Neutrophil (primary cell): Measurements from ENCODE around the gene NUB1.

ENCODE experiments used
- H3K27ac ChIP-seq: fragments of 200-600 bp; sonication (generic); 2 replicates; pipeline ENCODE4 v1.5.1; 2016; ENCODE audit warnings: mild to moderate bottlenecking, moderate library complexity
- H3K27me3 ChIP-seq: fragments of 200-600 bp; sonication (generic); 2 replicates; pipeline ENCODE4 v1.6.0; 2016; ENCODE audit warnings: mild to moderate bottlenecking
- H3K36me3 ChIP-seq: fragments of 200-600 bp; sonication (generic); 2 replicates; pipeline ENCODE4 v1.5.1; 2017
- H3K4me1 ChIP-seq, 2 experiments: fragments of 200-600 bp in 1 of 2; sonication (generic) in 1 of 2; 1 replicate in 1 of 2; 2 replicates in 1 of 2; pipeline versions ENCODE4 v1.5.1 to v1.6.1; 2013 to 2016; ENCODE audit warnings: low read depth in 1 of 2, low read length in 1 of 2, mild to moderate bottlenecking in 1 of 2, moderate library complexity in 1 of 2; ENCODE audit not compliant: control insufficient read depth in 1 of 2, insufficient read depth in 1 of 2
- H3K4me3 ChIP-seq, 2 experiments: fragments of 200-600 bp in 1 of 2; sonication (generic) in 1 of 2; 1 replicate in 1 of 2; 2 replicates in 1 of 2; pipeline ENCODE4 v1.5.1; 2013 to 2016; ENCODE audit warnings: low read depth in 1 of 2, low read length in 1 of 2, mild to moderate bottlenecking in 1 of 2, moderate library complexity in 1 of 2
- H3K9me3 ChIP-seq: fragments of 200-600 bp; sonication (generic); 2 replicates; pipeline ENCODE4 v1.5.1; 2016
- TF ChIP-seq, protein P1 (sequence below): fragments of 200-600 bp; sonication (generic); IDR thresholded peaks from 2 replicates; pipeline ENCODE4 v1.5.1; 2016; ENCODE audit warnings: antibody characterized with exemption

Gene NUB1

DNA sequence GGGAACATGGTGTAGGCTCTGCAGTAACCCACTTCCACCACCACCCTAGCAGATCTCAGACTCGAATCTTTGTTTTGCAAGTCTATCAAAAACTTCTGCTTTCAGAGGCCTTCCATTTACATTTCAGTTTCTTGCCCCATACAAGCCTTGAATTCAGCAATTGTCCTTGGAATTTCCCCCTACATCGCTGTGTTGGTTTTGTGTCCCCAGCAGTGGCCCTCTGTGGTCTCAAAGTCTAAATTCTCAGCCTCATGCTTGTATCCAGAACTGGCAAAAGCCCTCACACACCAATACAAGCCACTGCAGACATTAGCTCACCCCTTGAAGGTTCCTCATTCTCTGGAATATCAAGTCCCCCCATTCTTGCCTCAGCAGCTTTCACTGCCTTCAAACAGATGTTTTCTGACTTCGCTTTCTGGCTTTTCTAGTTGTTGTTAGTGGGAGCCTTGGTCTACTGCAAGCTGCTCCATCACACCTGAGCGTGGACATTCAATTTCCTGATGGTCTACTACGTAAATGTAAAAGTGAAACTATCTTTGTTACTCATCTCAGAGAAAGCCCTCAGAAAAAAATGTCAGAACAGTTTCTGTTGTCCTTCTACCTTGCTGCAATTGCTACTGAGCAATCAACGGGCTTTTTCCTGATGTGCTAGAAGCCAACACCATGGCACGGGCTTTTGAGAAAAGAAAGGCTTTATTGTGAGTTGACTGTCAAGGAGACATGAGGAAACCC lies 1.8 kb upstream of the NUB1 start:
- Histone ChIP-seq H3K27me3 (no peaks in the 10 kb centered on the region), H3K4me1 (peaks cover 26 to 42% of the 10 kb centered on the region in 2 experiments), H3K27ac (peak overlapping the region; percentile 96), H3K36me3 (peaks cover 4% of the 10 kb centered on the region), H3K4me3 (peak overlapping the region; percentile 34 to 44), H3K9me3 (no peaks in the 10 kb centered on the region)
- TF ChIP-seq, protein P1, sequence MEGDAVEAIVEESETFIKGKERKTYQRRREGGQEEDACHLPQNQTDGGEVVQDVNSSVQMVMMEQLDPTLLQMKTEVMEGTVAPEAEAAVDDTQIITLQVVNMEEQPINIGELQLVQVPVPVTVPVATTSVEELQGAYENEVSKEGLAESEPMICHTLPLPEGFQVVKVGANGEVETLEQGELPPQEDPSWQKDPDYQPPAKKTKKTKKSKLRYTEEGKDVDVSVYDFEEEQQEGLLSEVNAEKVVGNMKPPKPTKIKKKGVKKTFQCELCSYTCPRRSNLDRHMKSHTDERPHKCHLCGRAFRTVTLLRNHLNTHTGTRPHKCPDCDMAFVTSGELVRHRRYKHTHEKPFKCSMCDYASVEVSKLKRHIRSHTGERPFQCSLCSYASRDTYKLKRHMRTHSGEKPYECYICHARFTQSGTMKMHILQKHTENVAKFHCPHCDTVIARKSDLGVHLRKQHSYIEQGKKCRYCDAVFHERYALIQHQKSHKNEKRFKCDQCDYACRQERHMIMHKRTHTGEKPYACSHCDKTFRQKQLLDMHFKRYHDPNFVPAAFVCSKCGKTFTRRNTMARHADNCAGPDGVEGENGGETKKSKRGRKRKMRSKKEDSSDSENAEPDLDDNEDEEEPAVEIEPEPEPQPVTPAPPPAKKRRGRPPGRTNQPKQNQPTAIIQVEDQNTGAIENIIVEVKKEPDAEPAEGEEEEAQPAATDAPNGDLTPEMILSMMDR: peak; percentile 40

DNA sequence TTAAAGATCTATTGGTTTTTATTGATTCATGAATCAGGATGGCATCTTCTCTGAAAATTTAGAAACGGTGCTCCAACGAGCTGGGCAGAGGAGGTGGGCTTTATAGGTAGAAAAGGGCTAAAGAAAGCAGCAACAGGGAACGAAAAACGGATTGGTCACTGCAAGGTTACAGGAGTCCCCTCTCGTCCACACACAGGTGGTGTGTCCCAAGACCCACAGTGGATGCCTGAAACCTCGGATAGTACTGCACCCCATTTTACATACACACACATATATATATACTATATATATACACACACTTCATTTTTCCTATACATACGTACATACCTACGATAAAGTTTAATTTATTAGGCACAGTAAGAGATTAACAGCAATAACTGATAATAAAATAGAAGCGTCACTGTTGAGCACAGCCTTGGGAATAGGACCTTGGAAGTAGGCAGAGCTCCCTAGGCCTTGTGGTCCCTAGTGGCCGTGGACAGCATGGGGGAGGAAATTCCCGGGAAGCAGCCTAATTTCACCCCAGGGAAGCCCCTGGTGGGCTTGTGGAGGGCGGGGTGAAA lies 737 bp upstream of the NUB1 start:
- H3K9me3 ChIP-seq: no peaks in the 10 kb centered on the region
- H3K4me1 ChIP-seq: peaks cover 26 to 42% of the 10 kb centered on the region in 2 experiments
- TF ChIP-seq, protein P1: no peak
- H3K4me3 ChIP-seq: peak overlapping the region; percentile 85 to 86
- peaks cover 12% of the 10 kb centered on the region for H3K36me3 ChIP-seq
- H3K27me3 ChIP-seq: no peaks in the 10 kb centered on the region
- H3K27ac ChIP-seq: peak overlapping the region; percentile 96

DNA sequence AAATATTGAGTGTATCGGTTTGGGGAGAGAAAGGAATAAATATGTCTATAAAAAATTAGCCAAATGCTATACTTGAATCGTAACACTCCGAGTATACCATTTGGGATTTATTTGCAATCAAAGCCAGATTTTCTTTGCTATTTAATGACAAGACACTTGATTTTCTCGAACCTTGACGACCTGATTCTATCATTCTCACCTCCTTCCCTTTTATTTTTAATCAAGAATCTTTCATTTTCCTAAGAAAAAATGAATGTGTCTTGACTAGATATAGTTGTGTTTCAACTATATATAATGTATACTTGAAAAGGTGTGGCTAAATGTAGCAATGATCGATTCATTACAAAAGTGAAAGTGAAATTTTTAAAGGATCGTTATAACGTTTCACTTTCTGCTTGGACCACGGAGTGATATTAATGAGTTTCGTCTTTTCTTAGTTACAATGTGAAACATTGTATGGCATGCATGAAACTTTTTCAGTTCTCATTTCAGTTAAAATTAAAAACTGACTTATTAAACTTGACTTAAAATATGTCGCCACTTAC lies 562 bp downstream of the NUB1 start:
- peak overlapping the region; percentile 85 to 86 for H3K4me3 ChIP-seq
- H3K27me3 ChIP-seq: no peaks in the 10 kb centered on the region
- H3K27ac ChIP-seq: peak overlapping the region; percentile 96
- H3K4me1 ChIP-seq: peaks cover 26 to 42% of the 10 kb centered on the region in 2 experiments
- peaks cover 23% of the 10 kb centered on the region for H3K36me3 ChIP-seq
- no peaks in the 10 kb centered on the region for H3K9me3 ChIP-seq
- TF ChIP-seq, protein P1: no peak

DNA sequence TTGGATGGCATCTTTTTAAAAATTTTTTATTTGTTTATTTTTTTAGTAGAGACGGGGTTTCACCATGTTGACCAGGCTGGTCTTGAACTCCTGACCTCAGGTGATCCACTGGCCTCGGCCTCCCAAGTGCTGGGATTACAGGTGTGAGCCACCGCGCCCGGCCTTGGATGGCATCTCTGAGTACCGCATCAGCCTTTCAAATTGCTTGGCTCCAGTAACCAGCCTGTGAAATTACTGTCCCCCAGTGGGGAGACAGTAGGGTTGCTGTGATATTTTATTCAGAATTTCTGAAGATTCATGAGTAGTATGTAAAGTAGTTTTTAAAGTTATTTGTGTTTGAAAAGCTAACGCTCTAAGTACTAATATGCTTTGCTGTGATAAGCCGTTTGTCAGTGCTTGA lies 1.2 kb downstream of the NUB1 start:
- Histone ChIP-seq H3K9me3 (no peaks in the 10 kb centered on the region), H3K4me3 (peak overlapping the region; percentile 85 to 86), H3K27ac (peak overlapping the region; percentile 96), H3K36me3 (peaks cover 27% of the 10 kb centered on the region), H3K4me1 (peaks cover 26 to 42% of the 10 kb centered on the region in 2 experiments), H3K27me3 (no peaks in the 10 kb centered on the region)
- TF ChIP-seq, protein P1: no peak

DNA sequence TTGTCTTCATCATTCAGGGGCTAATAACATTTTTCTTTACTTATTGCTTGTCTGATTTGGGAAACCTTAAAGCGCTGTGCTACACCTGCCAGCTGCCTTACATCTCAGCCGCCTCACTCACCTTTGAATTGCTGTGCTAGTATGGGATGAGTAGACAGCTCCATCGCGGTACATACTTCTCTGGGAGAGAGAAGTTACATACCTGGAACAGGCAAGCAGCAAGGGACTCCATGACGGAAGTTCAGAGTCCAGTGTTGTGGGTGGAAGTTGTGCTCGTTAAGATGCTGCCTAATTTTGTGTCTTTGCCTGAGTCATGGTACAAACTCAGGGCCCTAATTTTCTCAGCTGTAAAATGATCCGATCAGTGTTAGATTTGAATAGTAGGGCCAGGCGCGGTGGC lies 1.9 kb downstream of the NUB1 start:
- Histone ChIP-seq H3K27ac (no peak overlapping the region), H3K9me3 (no peaks in the 10 kb centered on the region), H3K4me3 (no peak overlapping the region), H3K27me3 (no peaks in the 10 kb centered on the region), H3K36me3 (peaks cover 28% of the 10 kb centered on the region), H3K4me1 (peaks cover 26 to 42% of the 10 kb centered on the region in 2 experiments)
- TF ChIP-seq, protein P1: no peak
